ELR (cell line): ENCODE results near the gene NOS2.
"Not testable (repeated sequence)": the region's sequence is repeated elsewhere in the genome, so short reads cannot be mapped to it uniquely, and the experiment has no call there.

Source experiments
- DNase-seq: peaks from one replicate; pipeline ENCODE4 v3.0.0-alpha.2; 2015; ENCODE audit warnings: low read depth

Gene NOS2

GRCh38 chr17:27783440-27784350 lies 16.6 kb downstream of the NOS2 start:
- DNase-seq: no peak

- no peak for DNase-seq
Observed at GRCh38 chr17:27782791-27783206, 17.5 kb downstream of the NOS2 start.

DNA sequence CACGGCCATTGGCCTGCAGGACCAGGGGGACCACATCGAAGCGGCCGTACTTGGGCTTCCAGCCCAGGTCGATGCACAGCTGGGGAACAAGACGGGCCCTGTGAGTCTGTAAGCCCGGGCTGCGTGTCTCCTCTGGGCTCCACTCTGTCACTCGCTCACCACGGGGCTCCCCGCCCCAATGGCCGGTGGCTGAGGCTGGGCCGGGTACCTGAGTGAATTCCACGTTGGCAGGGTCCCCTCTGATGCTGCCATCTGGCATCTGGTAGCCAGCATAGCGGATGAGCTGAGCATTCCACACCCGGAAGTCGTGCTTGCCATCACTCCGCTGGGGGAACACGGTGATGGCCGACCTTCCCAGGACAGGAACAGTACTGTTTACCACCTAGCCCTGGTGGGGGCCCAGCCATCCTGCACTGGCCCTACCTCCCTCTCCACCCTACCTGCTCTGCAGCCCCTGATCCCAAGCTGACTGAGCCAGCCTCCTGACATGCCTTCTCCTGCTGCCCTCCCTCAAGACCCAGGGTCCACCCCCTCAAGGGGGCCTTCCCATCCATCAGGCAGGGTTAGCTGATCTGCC lies 19.4 kb downstream of the NOS2 start:
- DNase-seq: no peak

DNA sequence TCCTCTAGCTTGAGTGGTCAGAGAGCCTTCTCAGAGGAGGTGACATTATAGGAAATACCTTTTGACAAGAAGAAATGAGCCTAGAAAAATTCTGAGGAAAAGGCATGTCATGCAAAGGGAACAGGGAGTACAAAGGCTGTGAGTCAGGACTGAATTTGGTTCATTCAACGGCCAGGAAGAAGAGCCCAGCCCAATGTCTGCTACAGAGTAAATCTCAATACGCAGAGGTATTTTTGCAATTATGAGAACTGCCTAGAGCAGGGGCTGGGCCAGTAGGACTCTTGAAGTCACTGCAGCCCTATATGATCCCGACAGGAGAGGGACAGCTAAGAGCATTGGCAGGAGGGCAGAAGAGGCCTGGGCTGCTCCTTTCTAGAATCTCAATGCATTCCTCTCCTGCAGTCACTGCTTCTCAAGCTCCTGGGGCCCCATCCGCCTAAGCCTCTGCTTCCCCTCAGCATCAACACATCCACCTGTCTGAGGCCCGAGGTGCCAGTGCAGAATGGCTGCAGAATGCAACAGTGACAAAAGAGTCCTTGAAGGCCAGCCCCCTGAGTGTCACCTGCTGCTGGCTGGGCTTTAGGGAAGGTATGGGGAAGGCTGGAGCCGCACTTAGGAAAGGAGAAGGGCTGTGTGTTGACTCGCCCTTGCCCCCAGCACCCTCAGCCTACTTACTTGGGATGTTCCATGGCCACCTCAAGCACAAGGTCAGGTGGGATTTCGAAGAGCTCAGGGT lies 20.1 kb downstream of the NOS2 start:
- DNase-seq: no peak

DNA sequence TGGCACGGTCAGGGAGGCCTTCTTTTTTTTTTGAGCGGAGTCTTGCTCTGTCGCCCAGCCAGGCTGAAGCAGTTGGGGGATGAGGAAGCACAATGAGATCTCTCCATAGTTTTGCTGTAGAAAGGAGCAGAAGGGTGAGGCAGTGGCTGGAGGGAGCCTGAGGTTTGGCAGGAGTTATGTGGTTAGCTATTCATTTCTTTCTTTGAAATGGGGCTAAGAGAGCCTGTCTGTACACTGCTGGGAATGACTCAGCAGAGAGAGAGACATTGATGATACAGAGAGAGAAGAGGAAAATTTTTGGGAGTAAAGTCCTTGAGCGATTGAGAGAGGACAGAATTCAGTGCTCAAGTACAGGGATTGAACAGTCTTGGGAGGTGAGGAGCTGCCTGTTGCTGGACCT lies 22.1 kb downstream of the NOS2 start:
- peak; percentile 33 for DNase-seq

GRCh38 chr17:27776882-27777624 lies 23.3 kb downstream of the NOS2 start:
- DNase-seq: peak; percentile 65

- DNase-seq: no peak
Observed at GRCh38 chr17:27771586-27771985, 28.7 kb downstream of the NOS2 start.

DNA sequence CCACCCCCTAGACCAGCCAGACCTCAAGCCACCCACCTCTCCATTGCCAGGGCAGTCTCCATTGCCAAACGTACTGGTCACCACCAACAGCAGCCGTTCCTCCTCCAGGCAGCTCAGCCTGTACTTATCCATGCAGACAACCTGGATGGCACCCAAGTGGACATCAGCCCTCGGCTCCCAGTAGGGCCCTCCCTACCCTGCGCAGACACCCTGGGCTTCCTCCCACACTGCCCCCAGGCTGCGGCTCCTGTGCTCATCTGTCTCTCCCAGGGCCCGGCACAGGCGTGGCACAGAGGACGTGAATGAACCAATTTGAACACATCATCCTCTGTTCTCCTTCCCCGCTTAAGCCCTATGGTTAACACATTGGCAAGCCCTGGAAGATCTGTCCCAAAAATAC lies 29.5 kb downstream of the NOS2 start:
- no peak for DNase-seq

DNA sequence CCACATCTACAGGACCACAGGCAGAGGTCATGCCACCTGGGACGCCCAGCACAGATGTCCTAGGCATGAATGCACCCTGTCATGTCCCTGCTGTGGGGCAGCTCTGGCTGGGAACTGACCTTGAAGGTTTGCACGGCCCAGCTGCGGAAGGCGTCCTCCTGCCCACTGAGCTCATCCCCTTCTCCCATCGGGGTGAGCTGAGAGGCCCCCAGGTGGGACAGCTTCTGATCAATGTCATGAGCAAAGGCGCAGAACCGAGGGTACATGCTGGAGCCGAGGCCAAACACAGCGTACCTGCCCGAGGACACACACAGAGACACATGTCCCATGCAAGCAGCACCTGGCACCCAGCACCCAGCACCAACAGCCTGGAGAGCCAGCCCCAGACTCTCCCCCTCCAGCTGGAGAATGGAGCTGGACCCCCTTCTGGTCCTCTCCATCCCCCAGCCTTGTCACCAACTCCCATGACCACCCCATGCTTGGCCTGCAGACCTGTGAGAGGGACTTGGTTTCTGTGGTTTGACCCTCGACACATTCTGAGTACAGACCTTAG lies 31.4 kb downstream of the NOS2 start:
- no peak for DNase-seq

DNA sequence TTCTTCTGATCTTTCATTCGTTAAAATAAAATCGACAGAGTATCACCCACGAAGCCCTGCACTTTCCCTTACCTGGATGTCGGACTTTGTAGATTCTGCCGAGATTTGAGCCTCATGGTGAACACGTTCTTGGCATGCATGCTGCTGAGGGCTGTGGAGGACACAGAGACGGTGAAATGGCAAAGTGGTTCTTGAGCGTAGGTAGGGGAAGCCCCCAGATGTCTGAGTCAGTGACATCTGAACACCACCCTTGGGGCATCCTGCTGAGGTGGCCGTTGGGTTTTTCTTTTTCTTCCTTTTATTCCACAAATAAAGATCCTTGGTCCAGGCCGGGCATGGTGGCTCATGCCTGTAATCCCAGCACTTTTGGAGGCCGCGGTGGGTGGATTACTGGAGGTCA lies 33.9 kb downstream of the NOS2 start:
- no peak for DNase-seq

DNA sequence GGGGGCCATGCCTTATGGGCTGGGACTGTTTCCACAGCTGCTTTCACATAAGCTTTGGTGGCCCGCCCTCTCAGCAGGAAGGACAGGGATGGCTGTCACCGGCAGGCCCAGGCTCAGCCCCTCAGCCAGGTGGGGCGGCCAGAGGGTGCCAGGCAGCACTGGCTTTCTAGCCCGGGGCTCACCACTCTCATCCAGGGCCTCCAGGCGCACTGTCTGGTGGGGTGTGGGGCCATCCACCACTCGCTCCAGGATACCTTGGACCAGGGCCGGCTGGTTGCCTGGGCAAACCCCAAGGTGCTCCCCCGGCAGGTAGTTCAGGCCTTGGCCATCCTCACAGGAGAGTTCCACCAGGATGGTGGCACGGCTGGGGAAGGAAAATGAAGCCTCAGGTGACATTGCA lies 35.0 kb downstream of the NOS2 start:
- no peak for DNase-seq

- no peak for DNase-seq
Observed at GRCh38 chr17:27764589-27764988, 35.7 kb downstream of the NOS2 start.

DNA sequence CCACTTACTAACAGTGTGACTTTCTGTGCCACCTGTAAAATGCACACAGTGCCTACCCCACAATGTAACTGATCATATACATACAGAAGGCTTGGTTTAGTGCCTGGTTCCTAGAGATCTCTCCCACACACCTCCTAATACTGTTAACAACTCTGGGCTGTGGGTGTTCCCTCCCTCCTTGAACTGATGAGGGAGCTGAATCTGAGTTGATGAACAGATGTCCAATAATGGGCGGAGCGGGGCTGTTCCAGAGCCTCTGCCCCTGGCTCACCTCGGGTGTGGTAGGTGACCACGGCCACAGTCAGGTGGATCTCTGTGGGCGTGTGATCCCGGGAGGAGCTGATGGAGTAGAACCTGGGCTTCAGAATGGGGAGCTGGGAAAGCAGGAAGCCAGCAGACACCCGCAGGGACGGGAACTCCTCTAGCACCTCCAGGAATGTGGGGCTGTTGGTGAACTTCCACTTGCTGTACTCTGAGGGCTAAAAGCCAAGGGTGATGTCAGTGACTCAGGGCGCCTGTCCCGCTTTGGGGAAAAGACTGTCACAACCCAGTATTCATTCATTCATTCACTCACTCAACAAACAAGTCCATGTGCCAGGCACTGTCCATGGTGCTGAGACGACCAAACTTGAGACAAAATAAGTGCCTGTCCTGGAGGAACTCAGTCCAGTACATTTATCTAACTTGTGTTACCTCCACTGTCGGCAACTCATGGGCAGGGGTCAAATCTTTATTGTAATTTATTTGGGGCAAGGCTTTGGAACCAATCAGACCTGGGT lies 37.6 kb downstream of the NOS2 start:
- peak; percentile 36 for DNase-seq

- DNase-seq: not testable (repeated sequence)
Observed at GRCh38 chr17:27760931-27761330, 39.4 kb downstream of the NOS2 start.

DNA sequence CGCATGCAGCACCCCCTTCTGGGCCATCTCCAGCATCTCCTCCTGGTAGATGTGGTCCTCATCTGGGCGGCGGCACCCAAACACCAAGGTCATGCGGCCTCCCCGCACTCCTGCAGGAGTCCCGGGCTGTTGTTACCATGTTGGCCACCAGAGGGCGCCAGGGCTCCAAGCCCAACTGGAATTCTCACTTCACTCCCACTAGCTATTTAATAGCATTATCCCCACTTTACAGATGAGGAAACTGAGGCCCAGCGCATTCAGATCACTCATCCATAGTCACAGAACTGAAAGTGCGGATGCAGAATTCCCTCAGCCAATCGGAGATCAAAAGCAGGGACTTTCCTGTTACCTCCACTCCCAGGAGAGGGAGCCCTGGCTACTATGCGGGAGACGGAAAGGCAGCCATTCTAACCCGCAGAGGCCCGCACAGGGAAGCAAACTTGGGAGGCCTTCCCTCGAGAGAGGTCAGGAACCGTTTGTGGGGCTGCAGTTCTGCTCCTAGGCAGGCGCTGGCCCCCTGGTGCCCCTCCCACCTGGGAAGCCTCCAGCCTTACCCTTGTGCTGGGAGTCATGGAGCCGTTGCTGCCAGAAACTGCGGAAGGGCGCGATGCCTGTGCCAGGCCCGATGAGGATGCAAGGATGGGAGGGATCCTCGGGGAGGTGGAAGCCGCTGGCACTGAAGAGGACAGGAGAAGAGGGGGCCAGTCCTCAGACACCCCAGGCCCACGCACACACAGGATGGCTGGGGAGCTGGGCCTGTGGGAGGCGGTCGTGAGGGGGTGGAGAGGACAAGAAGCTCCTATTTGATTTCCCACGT lies 40.1 kb downstream of the NOS2 start:
- DNase-seq: peak; percentile 60

GRCh38 chr17:27759528-27759927 lies 40.8 kb downstream of the NOS2 start:
- DNase-seq: no peak

GRCh38 chr17:27756467-27757371 lies 43.6 kb downstream of the NOS2 start:
- peak; percentile 57 for DNase-seq

DNA sequence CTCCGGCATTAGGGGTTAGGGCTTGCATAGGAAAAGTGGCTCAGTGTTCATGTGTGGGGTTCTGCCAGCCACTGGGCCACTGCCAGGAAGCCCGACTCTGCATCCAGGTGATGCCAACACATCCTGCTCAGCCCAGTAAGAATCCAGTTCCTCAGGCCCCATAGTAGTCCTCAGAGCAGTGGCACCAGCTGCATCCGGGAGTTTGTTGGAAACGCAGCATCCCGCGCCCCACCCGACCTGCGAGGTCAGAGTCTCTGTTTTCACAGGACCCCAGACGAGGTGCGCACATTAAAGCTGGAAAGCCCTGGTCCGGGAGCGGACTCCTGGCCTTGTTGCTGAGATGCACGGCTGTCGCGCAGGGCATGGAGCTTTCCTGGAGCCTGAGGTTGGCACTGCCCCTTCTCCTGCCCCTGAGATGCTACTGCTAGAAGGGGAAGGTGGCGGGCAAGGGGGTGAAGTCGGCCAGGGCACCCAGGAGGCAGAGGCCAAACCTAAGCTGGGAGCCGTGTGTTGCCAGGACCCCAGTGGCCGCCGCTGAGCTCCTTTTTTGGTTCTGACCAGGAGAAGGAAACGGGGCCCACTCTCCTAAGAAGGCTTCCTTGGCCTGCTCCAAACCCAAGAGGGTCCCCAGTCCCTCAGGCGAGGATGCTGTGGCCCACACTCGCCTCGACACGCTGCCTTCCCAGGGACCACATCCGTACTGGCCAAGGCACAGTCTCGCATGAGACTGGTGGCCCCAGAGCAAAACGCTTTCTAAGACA lies 44.4 kb downstream of the NOS2 start:
- no peak for DNase-seq
